HEK293 (cell line): ENCODE measurements around the gene GPR179.

Experiments
- CTCF ChIP-seq: fragments of 450-650 bp; formaldehyde crosslinking; IDR thresholded peaks from 2 replicates; pipeline ENCODE4 v1.5.1; 2016; ENCODE audit warnings: missing biosample characterization, missing genetic modification characterization
- ZBTB11 ChIP-seq: fragments of 450-650 bp; formaldehyde crosslinking; conservative IDR thresholded peaks from 2 replicates; pipeline ENCODE4 v1.5.1; 2016; ENCODE audit warnings: low read depth, missing biosample characterization, missing genetic modification characterization
- ZBTB44 ChIP-seq: fragments of 450-650 bp; IDR thresholded peaks from 2 replicates; pipeline ENCODE4 v1.5.1; 2018; ENCODE audit warnings: missing biosample characterization, mild to moderate bottlenecking, missing genetic modification characterization
- ZNF76 ChIP-seq: fragments of 450-650 bp; formaldehyde crosslinking; IDR thresholded peaks from 2 replicates; pipeline ENCODE4; 2016; ENCODE audit warnings: low read depth, missing biosample characterization, missing genetic modification characterization, borderline replicate concordance

- no peak for TF ChIP-seq ZNF76 (tag by site-specific recombination)
- TF ChIP-seq ZBTB44: no peak
- TF ChIP-seq CTCF (tag by site-specific recombination): no peak
- no peak for TF ChIP-seq ZBTB11 (tag by site-specific recombination)
These were observed 627 bp upstream of the GPR179 start for GRCh38 chr17:38344420-38344745.
